Gastroesophageal sphincter (tissue), 4 donors: Measurements from ENCODE around the gene VIPR1. TPM values are rescaled to one million over a fixed set of nuclear protein-coding genes. Genes with fewer than 3 reads are reported as not detected.

Source experiments
- ATAC-seq: fragments of 150-250 bp; one replicate; pipeline ENCODE4 v1.9.1; 2016; ENCODE audit warnings: mild to moderate bottlenecking, moderate library complexity
- H3K27ac ChIP-seq, 4 donors: fragments of 200-600 bp; sonication (generic) in 3 of 4; 1 replicate in 3 of 4; 2 replicates in 1 of 4; pipeline ENCODE4 v1.5.1; 2016 to 2019
- H3K27me3 ChIP-seq: fragments of 200-600 bp; sonication (generic); one replicate; pipeline ENCODE4 v1.5.1; 2019
- H3K36me3 ChIP-seq, 2 donors: fragments of 200-600 bp; sonication (generic); one replicate each; pipeline ENCODE4 v1.5.1; 2019; ENCODE audit warnings: control low read depth in 1 of 2
- H3K4me1 ChIP-seq, 3 donors: fragments of 200-600 bp; sonication (generic); 1 replicate in 2 of 3; 2 replicates in 1 of 3; pipeline ENCODE4 v1.5.1; 2016 to 2019; ENCODE audit warnings: control low read depth in 2 of 3
- H3K4me3 ChIP-seq, 2 donors: fragments of 200-600 bp; sonication (generic); one replicate each; pipeline ENCODE4 v1.5.1; 2019; ENCODE audit warnings: mild to moderate bottlenecking in 1 of 2, moderate library complexity in 1 of 2
- H3K9me3 ChIP-seq, 3 donors: fragments of 200-600 bp; sonication (generic); one replicate each; pipeline ENCODE4 v1.5.1; 2017 to 2019; ENCODE audit warnings: control low read depth in 2 of 3
- EP300 ChIP-seq: sonication (generic); formaldehyde crosslinking; IDR thresholded peaks from one replicate; pipeline ENCODE4 v1.6.1; 2017; ENCODE audit warnings: antibody characterized with exemption, mild to moderate bottlenecking
- POLR2A ChIP-seq, 2 donors: fragments of 450-650 bp; IDR thresholded peaks; one replicate each; pipeline ENCODE4 v1.6.1; 2017; ENCODE audit warnings: antibody characterized with exemption in 2 of 2, mild to moderate bottlenecking in 2 of 2, moderate library complexity in 1 of 2
- POLR2AphosphoS5 ChIP-seq: sonication (generic); formaldehyde crosslinking; IDR thresholded peaks from one replicate; pipeline ENCODE4 v1.6.1; 2017; ENCODE audit warnings: antibody characterized with exemption
- WGBS, 2 donors: methylation state at CpG; one replicate each; pipeline ENCODE4 v1.1.5; 2018; ENCODE audit warnings: low coverage in 1 of 2; 5-methylcytosine and 5-hydroxymethylcytosine counted together
- total RNA-seq, 4 donors: library from RNA; depleted of rRNA; stranded (reverse); fragments of >200 nt; gene quantifications; one replicate each; pipeline ENCODE4 v1.1.0, GENCODE V29; 2016
- TF ChIP-seq, protein P1 (sequence below), 4 experiments: fragments of 200-600 bp in 2 of 4; fragments of 450-650 bp in 2 of 4; sonication (generic) in 1 of 4; IDR thresholded peaks; one replicate each; pipeline ENCODE4 v1.5.1; 2017 to 2019; ENCODE audit warnings: antibody characterized with exemption in 4 of 4, mild to moderate bottlenecking in 2 of 4, moderate library complexity in 2 of 4

VIPR1 gene
- total RNA-seq, 4 donors from 2014 or later = 3.8 to 9.5 (median 5.9) TPM

GRCh38 chr3:42500091-42500490, 2.4 kb upstream of the VIPR1 start:
- Histone ChIP-seq H3K36me3 (no peaks in the 10 kb centered on the region), H3K4me1 (peaks cover 0 to 22% (median 11%) of the 10 kb centered on the region in 3 donors), H3K9me3 (no peaks in the 10 kb centered on the region), H3K27me3 (peaks cover 62% of the 10 kb centered on the region), H3K27ac (no peak overlapping the region), H3K4me3 (no peak overlapping the region)
- no peak for TF ChIP-seq POLR2AphosphoS5
- TF ChIP-seq, protein P1, sequence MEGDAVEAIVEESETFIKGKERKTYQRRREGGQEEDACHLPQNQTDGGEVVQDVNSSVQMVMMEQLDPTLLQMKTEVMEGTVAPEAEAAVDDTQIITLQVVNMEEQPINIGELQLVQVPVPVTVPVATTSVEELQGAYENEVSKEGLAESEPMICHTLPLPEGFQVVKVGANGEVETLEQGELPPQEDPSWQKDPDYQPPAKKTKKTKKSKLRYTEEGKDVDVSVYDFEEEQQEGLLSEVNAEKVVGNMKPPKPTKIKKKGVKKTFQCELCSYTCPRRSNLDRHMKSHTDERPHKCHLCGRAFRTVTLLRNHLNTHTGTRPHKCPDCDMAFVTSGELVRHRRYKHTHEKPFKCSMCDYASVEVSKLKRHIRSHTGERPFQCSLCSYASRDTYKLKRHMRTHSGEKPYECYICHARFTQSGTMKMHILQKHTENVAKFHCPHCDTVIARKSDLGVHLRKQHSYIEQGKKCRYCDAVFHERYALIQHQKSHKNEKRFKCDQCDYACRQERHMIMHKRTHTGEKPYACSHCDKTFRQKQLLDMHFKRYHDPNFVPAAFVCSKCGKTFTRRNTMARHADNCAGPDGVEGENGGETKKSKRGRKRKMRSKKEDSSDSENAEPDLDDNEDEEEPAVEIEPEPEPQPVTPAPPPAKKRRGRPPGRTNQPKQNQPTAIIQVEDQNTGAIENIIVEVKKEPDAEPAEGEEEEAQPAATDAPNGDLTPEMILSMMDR (IDR thresholded peaks at IDR 0.05) = no peak
- TF ChIP-seq POLR2A (IDR thresholded peaks at IDR 0.05) = no peak
- no peak for TF ChIP-seq EP300
- ATAC-seq = no peak
- WGBS, 2 donors = 30% methylated on average over 1 of the region's 2 CpGs; no CpG with 5 or more reads in 1 of the 2 donors

GRCh38 chr3:42500909-42501308, 1.5 kb upstream of the VIPR1 start:
- TF ChIP-seq POLR2A (IDR thresholded peaks at IDR 0.05) = no peak
- TF ChIP-seq, protein P1 (IDR thresholded peaks at IDR 0.05) = no peak
- TF ChIP-seq EP300 = no peak
- TF ChIP-seq POLR2AphosphoS5 = no peak
- Histone ChIP-seq H3K4me1 (peaks cover 0 to 22% (median 11%) of the 10 kb centered on the region in 3 donors), H3K27ac (no peak overlapping the region), H3K27me3 (peaks cover 62% of the 10 kb centered on the region), H3K36me3 (no peaks in the 10 kb centered on the region), H3K9me3 (no peaks in the 10 kb centered on the region), H3K4me3 (peak overlapping the region in 1 of 2 donors; percentile 58)
- WGBS, 2 donors = 32 to 45% methylated on average over 2 to 4 of the region's 4 CpGs
- ATAC-seq = no peak

DNA sequence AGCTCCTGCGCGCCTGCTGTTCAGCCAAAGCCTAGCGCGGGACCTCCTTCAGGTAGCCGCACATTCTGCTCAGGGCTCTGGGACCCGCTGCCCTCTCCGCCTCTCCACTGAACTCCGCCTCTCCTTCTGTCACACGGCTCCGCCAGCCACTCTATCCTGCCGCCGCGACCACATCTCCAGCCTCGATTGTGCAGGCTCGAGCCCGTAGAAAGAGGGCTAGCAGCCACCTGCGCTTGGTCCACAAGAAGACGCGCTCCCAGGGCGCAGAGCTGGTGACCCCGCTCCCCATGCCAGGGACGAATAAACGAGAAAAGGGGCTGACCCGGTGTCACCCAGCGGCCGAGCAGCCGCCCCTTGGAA, 1.1 kb upstream of the VIPR1 start:
- no CpG with 5 or more reads among the region's 27 CpGs for WGBS, 2 donors
- Histone ChIP-seq H3K27ac (peak overlapping the region in 1 of 4 donors; percentile 21), H3K27me3 (peaks cover 62% of the 10 kb centered on the region), H3K36me3 (no peaks in the 10 kb centered on the region), H3K9me3 (no peaks in the 10 kb centered on the region), H3K4me3 (peak overlapping the region in 1 of 2 donors; percentile 58), H3K4me1 (peaks cover 0 to 22% (median 11%) of the 10 kb centered on the region in 3 donors)
- ATAC-seq = no peak
- TF ChIP-seq POLR2AphosphoS5 (no peak), POLR2A (IDR thresholded peaks at IDR 0.05) (no peak), EP300 (no peak)
- TF ChIP-seq, protein P1 (IDR thresholded peaks at IDR 0.05) = no peak

GRCh38 chr3:42501681-42502428, 588 bp upstream of the VIPR1 start:
- no peaks in the 10 kb centered on the region for H3K36me3 ChIP-seq
- TF ChIP-seq EP300 = no peak
- TF ChIP-seq, protein P1 (IDR thresholded peaks at IDR 0.05) = peak in 3 of 4 experiments; percentile 44 to 67 (median 47)
- H3K27me3 ChIP-seq = peaks cover 62% of the 10 kb centered on the region
- H3K4me3 ChIP-seq = peak overlapping the region; percentile 18 to 58
- ATAC-seq = peak; percentile 52
- H3K9me3 ChIP-seq = no peaks in the 10 kb centered on the region
- H3K27ac ChIP-seq = peak overlapping the region in 1 of 4 donors; percentile 21
- H3K4me1 ChIP-seq = peaks cover 0 to 22% (median 11%) of the 10 kb centered on the region in 3 donors
- 0% methylated on average over 10 of the region's 46 CpGs; no CpG with 5 or more reads in 1 of the 2 donors for WGBS, 2 donors
